Astrocyte (in vitro differentiated cells and primary cell): ENCODE results near the gene CAPN7. TPM values are rescaled to one million over a fixed set of nuclear protein-coding genes. Genes with fewer than 3 reads are reported as not detected.

Experiments
- DNase-seq: peaks from one replicate; pipeline ENCODE4 v3.0.0-alpha.2; 2010; ENCODE audit warnings: low read depth
- FAIRE-seq: peaks from 2 replicates; lab custom pipeline; 2011; peaks lifted over from hg19 to GRCh38; lab: Jason Lieb, UNC
- H2AFZ ChIP-seq: 2 replicates; pipeline ENCODE4 v1.6.0; 2012; ENCODE audit warnings: low read depth, low read length, inconsistent platforms
- H3K27ac ChIP-seq: 2 replicates; pipeline ENCODE4 v1.5.1; 2011; ENCODE audit warnings: low read depth, low read length, inconsistent platforms
- H3K27me3 ChIP-seq: 2 replicates; pipeline ENCODE4 v1.6.0; 2011; ENCODE audit warnings: low read length, inconsistent platforms; ENCODE audit not compliant: insufficient read depth
- H3K36me3 ChIP-seq: 2 replicates; pipeline ENCODE4 v1.5.1; 2011; ENCODE audit warnings: low read length, inconsistent platforms; ENCODE audit not compliant: insufficient read depth
- H3K4me1 ChIP-seq: 2 replicates; pipeline ENCODE4 v1.5.1; 2011; ENCODE audit warnings: low read length, inconsistent platforms; ENCODE audit not compliant: insufficient read depth
- H3K4me2 ChIP-seq: 2 replicates; pipeline ENCODE4 v1.6.0; 2012; ENCODE audit warnings: low read length, inconsistent platforms
- H3K4me3 ChIP-seq: 2 replicates; pipeline ENCODE4 v1.5.1; 2011; ENCODE audit warnings: low read depth, mild to moderate bottlenecking, low read length, inconsistent platforms; ENCODE audit not compliant: insufficient read depth
- H3K79me2 ChIP-seq: 2 replicates; pipeline ENCODE4 v1.6.0; 2012; ENCODE audit warnings: mild to moderate bottlenecking, low read length, inconsistent platforms; ENCODE audit not compliant: insufficient read depth
- H3K9ac ChIP-seq: 2 replicates; pipeline ENCODE4 v1.6.0; 2012; ENCODE audit warnings: mild to moderate bottlenecking, low read length, inconsistent platforms
- H3K9me3 ChIP-seq: 2 replicates; pipeline ENCODE4 v1.5.1; 2012; ENCODE audit warnings: low read depth, mild to moderate bottlenecking, low read length, inconsistent platforms; ENCODE audit not compliant: insufficient read depth
- H4K20me1 ChIP-seq: 2 replicates; pipeline ENCODE4 v1.6.0; 2012; ENCODE audit warnings: low read length, inconsistent platforms; ENCODE audit not compliant: insufficient read depth
- H3K27ac Mint-ChIP-seq: one replicate; pipeline ENCODE4 v1.8.0; 2021; ENCODE audit warnings: mild to moderate bottlenecking, mixed read lengths; ENCODE audit not compliant: unreplicated experiment
- H3K27me3 Mint-ChIP-seq: one replicate; pipeline ENCODE4 v1.8.0; 2021; ENCODE audit warnings: low read depth, mixed read lengths; ENCODE audit not compliant: unreplicated experiment
- H3K36me3 Mint-ChIP-seq: one replicate; pipeline ENCODE4 v1.8.0; 2021; ENCODE audit warnings: low read depth, mixed read lengths; ENCODE audit not compliant: unreplicated experiment
- H3K4me1 Mint-ChIP-seq: one replicate; pipeline ENCODE4 v1.8.0; 2021; ENCODE audit warnings: low read depth, mixed read lengths; ENCODE audit not compliant: unreplicated experiment
- H3K4me3 Mint-ChIP-seq: one replicate; pipeline ENCODE4 v1.8.0; 2021; ENCODE audit warnings: mild to moderate bottlenecking, moderate library complexity, mixed read lengths; ENCODE audit not compliant: unreplicated experiment
- H3K9me3 Mint-ChIP-seq: one replicate; pipeline ENCODE4 v1.8.0; 2021; ENCODE audit warnings: mild to moderate bottlenecking, mixed read lengths; ENCODE audit not compliant: unreplicated experiment
- EZH2 ChIP-seq: IDR thresholded peaks from 2 replicates; pipeline ENCODE4 v1.6.1; 2012; ENCODE audit warnings: mild to moderate bottlenecking, low read length, inconsistent platforms; ENCODE audit not compliant: insufficient read depth
- total RNA-seq: library from RNA; stranded (reverse); gene quantifications from 2 replicates; pipeline ENCODE4 v1.2.1, GENCODE V29; 2021
- TF ChIP-seq, protein P1 (sequence below): IDR thresholded peaks from 2 replicates; pipeline ENCODE4 v1.5.1; 2011; ENCODE audit warnings: low read depth, mild to moderate bottlenecking, inconsistent platforms, low read length, moderate library complexity; ENCODE audit not compliant: insufficient read depth

CAPN7 gene
- total RNA-seq, 1 donor from 2014 or later: 36.8 TPM

DNA sequence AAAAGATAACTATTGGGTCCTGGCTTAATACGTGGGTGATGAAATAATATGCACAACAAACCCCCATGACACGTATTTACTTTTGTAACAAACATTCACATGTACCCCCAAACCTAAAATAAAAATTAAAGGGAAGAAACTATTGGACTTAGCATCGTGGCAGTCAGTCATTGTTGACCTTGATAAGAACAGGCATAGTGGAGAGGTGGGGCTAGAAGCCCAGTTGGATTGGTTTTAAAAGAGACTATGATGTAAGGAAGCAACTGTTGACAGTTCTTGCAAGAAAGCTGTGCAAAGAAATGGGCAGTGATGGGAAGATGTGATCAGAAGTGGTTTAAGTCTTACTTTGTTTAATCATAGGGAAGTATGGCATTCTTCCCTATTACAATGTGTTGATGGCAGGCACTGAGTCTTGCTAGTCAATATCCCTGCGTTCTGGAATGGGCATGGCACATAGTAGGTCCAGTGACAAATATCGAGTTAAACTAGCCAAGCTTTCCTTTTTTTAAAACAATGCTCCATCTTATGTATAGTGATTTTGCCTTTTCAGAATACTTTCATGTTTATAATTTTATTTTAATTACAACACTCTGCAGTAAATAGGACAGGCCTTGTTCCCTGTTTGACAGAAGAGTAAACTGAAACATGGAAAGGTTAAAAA is 37.9 kb downstream of the CAPN7 start:
- no peak for DNase-seq
- peaks cover 61% of the 10 kb centered on the region for H3K36me3 ChIP-seq
- H3K9ac ChIP-seq: no peak overlapping the region
- Mint-ChIP-seq H3K36me3 (peaks cover 5% of the 10 kb centered on the region), H3K4me1 (no peaks in the 10 kb centered on the region), H3K9me3 (no peaks in the 10 kb centered on the region), H3K27me3 (no peaks in the 10 kb centered on the region), H3K4me3 (no peak overlapping the region), H3K27ac (no peak overlapping the region)
- no peaks in the 10 kb centered on the region for H3K27me3 ChIP-seq
- FAIRE-seq: peak; percentile 56
- no peak overlapping the region for H2AFZ ChIP-seq
- no peak overlapping the region for H3K4me2 ChIP-seq
- no peaks in the 10 kb centered on the region for H4K20me1 ChIP-seq
- no peaks in the 10 kb centered on the region for H3K4me1 ChIP-seq
- no peaks in the 10 kb centered on the region for H3K79me2 ChIP-seq
- H3K4me3 ChIP-seq: no peak overlapping the region
- no peaks in the 10 kb centered on the region for H3K9me3 ChIP-seq
- TF ChIP-seq, protein P1, sequence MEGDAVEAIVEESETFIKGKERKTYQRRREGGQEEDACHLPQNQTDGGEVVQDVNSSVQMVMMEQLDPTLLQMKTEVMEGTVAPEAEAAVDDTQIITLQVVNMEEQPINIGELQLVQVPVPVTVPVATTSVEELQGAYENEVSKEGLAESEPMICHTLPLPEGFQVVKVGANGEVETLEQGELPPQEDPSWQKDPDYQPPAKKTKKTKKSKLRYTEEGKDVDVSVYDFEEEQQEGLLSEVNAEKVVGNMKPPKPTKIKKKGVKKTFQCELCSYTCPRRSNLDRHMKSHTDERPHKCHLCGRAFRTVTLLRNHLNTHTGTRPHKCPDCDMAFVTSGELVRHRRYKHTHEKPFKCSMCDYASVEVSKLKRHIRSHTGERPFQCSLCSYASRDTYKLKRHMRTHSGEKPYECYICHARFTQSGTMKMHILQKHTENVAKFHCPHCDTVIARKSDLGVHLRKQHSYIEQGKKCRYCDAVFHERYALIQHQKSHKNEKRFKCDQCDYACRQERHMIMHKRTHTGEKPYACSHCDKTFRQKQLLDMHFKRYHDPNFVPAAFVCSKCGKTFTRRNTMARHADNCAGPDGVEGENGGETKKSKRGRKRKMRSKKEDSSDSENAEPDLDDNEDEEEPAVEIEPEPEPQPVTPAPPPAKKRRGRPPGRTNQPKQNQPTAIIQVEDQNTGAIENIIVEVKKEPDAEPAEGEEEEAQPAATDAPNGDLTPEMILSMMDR: no peak
- no peak for TF ChIP-seq EZH2
- H3K27ac ChIP-seq: no peak overlapping the region

DNA sequence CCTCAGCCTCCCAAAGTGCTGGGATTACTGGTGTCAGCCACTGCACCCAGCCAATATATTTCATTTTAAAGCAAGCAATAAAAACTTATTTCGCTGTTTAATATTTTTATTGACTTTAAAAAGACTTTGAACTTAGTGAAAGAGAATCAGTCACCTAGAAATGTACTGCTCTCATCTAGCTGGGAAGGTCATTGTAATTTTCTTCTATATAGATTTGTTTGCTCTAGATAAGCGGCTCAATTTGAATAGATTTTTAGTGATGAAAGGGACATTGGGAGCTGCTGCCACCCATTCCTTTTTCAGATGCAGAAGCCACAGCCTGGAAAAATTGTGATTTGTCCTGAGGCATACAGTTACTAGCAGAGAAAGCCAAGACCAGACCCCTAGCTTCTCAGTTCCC is 40.1 kb downstream of the CAPN7 start:
- DNase-seq: no peak
- Mint-ChIP-seq H3K9me3 (no peaks in the 10 kb centered on the region), H3K27ac (no peak overlapping the region), H3K36me3 (peaks cover 9% of the 10 kb centered on the region), H3K4me1 (no peaks in the 10 kb centered on the region), H3K27me3 (no peaks in the 10 kb centered on the region), H3K4me3 (no peak overlapping the region)
- FAIRE-seq: no peak
- TF ChIP-seq EZH2: no peak
- TF ChIP-seq, protein P1: no peak
- no peak overlapping the region for H3K4me3 ChIP-seq
- H3K36me3 ChIP-seq: peaks cover 61% of the 10 kb centered on the region
- H3K79me2 ChIP-seq: no peaks in the 10 kb centered on the region
- no peak overlapping the region for H2AFZ ChIP-seq
- H3K9ac ChIP-seq: no peak overlapping the region
- no peak overlapping the region for H3K4me2 ChIP-seq
- no peaks in the 10 kb centered on the region for H4K20me1 ChIP-seq
- H3K27ac ChIP-seq: no peak overlapping the region
- no peaks in the 10 kb centered on the region for H3K9me3 ChIP-seq
- no peaks in the 10 kb centered on the region for H3K27me3 ChIP-seq
- H3K4me1 ChIP-seq: no peaks in the 10 kb centered on the region

DNA sequence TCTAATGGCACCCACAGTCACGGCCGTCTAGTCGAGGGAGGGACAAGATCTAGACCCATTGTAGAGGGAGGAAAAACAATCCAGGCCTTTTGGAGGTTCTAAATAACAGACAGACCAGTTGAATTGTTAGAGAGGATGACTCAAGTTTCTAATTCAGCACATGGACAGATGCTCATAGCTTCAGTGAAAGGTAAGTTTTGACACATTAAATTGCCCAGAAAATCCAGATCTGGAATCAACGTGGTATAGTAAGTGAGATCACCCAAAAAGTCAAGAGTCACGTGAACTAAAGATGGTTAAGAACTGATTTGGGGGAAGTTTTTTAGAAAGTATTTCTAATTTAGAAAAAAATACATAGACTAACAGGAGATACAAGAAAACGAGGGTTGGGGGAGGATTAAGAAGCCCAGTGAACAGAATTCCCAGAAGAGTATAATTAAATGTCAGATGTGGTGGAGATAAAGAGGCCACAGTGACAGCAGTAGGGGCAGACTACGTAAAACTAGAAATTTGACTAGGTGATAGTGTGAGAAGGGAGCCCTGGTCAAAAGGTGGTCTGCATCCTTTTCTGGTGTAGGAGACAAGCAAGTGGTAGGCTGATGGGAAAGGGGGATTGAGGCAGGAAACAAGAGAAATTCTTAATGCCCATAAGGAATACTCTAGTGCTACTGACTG is 47.1 kb downstream of the CAPN7 start:
- no peaks in the 10 kb centered on the region for H3K27me3 ChIP-seq
- TF ChIP-seq EZH2: no peak
- TF ChIP-seq, protein P1: no peak
- peaks cover 64% of the 10 kb centered on the region for H3K36me3 ChIP-seq
- H3K79me2 ChIP-seq: no peaks in the 10 kb centered on the region
- no peak overlapping the region for H3K9ac ChIP-seq
- no peak overlapping the region for H2AFZ ChIP-seq
- Mint-ChIP-seq H3K27me3 (no peaks in the 10 kb centered on the region), H3K27ac (no peak overlapping the region), H3K9me3 (no peaks in the 10 kb centered on the region), H3K4me1 (no peaks in the 10 kb centered on the region), H3K4me3 (no peak overlapping the region), H3K36me3 (peaks cover 12% of the 10 kb centered on the region)
- no peaks in the 10 kb centered on the region for H3K9me3 ChIP-seq
- no peak overlapping the region for H3K27ac ChIP-seq
- FAIRE-seq: no peak
- no peak overlapping the region for H3K4me2 ChIP-seq
- no peaks in the 10 kb centered on the region for H3K4me1 ChIP-seq
- no peak overlapping the region for H3K4me3 ChIP-seq
- DNase-seq: no peak
- peaks cover 7% of the 10 kb centered on the region for H4K20me1 ChIP-seq
